Measurements from ENCODE around the gene INTS1.
"Not testable (repeated sequence)": the region's sequence is repeated elsewhere in the genome, so short reads cannot be mapped to it uniquely, and the experiment has no call there.

Gene INTS1

GRCh38 chr7:1445341-1445740, 58.8 kb downstream of the INTS1 start:
- no peak for DNase-seq (ENCODE audit: low spot score)

DNA sequence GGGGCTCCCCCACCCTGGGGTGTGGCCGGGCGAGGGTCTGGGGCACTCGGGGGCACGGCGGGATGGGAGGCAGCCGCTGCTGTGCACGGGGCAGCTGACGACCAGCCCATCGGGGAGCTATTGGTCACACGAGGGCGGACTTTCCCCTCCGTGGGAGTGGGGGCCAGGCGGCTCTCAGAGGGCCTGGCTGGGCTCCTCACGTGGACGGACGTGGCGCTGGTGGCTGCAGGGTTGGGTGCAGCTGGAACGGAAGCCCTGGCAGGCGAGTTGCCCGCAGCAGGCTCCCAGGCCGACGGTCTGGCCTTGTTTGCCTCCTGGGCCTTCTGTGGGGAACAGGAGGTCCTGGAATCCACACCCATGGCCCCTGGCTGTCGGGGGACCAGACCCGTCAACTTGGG, 59.3 kb downstream of the INTS1 start:
- no peak for DNase-seq (ENCODE audit: low spot score)

DNA sequence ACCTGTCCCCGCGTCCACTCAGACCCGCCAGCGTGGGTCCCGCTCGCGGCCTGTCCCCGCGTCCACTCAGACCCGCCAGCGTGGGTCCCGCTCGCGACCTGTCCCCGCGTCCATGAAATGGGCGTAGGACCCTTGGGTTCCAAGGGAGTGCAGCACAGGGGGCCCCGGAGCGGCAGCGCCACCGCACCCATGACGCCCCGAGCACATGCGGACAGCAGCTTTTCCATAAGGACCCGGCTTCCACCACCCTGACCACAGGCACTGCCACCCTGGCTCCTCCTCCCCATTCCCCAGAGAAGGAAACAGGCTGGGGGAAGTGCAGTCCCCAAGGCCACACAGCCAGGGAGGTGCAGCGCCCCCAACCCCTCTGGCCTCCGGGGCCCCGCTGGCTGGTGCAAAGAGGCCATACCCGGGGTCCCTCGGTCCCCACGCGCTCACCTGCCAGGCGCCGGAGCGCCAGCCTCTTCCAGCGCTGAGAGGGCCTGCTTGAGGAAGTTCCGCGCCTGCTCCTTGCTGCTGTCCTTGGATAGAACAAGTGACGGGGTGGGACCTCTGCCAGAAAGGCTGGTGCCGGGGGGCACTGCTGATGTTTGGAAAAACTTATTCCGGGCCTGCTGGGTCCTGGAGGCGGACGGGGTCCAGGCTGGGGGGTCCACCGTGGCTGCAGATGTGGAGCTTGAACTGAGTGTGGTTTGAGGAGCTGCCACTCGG, 59.8 kb downstream of the INTS1 start:
- no peak for DNase-seq (ENCODE audit: low spot score)

- not testable (repeated sequence) for DNase-seq (ENCODE audit: low spot score)
Observed at GRCh38 chr7:1443587-1444200, 60.5 kb downstream of the INTS1 start.

GRCh38 chr7:1442355-1443124, 61.6 kb downstream of the INTS1 start:
- DNase-seq (ENCODE audit: low spot score) = no peak

DNA sequence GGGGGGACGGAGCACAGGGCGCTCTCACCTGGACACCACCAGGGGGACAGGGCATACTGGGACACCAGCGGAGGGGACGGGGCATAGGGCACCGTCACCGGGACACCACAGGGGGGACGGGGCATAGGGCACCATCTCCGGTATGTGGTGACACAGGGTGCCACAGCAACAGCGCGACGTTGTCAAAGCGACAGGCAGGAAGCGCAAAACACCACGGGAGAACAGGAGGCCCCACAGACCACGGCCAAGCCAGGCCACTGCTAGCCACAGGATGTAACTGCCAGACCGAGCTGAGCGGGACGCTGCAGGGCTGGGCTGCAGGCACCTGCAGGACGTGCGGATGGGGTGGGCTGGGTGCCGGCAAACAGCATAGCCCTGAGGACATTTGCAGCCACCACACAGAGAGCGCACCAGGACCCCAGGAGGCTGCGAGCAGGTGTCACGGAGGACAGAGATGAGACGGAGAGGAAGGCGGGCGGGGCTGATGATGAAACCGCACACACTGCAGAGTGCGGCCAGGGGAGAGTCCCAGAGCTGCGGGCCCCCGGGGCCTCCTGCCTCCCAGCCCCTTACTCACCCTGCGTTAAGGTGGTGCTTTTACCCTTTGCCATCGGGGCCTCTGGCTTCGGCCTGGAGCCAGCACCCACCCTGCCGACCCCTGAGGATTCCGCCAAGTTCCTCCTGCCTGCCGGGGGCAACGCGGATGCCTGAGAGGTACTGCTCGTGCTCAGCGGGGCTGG, 62.4 kb downstream of the INTS1 start:
- DNase-seq (ENCODE audit: low spot score) = no peak

GRCh38 chr7:1440620-1441019, 63.6 kb downstream of the INTS1 start:
- no peak for DNase-seq (ENCODE audit: low spot score)

DNA sequence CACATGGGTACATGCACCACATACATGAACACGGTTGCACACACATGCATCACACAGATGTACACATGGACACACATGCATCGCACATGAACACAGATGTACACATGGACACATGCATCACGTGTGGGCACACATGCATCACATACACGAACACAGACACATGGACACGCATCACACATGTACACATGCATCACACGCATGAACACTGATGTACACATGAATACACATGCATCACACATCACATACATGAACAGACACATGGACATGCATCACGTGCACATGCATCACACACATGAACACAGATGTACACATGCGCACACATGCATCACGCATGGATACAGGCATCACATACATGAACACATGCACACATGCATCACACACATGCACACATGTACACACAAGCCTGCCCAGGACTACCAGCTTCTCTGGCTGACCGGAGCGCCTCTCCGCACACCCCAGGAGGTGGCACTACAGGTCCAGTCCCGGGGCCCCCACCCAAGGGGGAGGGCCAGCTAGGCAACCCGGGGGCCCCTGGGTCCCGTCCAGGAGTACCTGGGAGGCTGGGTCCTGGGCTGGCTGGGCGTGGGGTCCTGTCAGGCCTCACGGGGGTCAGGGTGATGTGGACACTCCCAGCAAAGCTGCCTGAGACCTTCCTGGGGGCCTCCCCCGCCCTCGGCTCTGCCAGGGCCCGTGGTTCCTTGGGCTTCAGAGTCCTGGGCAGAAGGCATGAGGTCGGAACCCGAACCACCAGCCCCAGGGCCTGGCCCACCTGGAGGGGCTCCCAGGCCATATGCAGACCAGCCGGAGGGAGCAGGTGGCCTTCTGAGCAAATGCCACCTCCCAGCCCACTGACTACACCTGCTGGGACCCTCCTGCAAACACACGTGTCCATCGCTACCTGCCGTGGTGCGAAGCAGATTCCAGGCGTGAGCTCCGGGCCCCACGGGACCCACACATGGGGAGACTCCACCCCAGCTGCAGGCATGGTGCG, 64.5 kb downstream of the INTS1 start:
- no peak for DNase-seq (ENCODE audit: low spot score)

GRCh38 chr7:1438821-1439220, 65.4 kb downstream of the INTS1 start:
- no peak for DNase-seq (ENCODE audit: low spot score)

- DNase-seq (ENCODE audit: low spot score) = no peak
Observed at GRCh38 chr7:1438208-1438607, 66.0 kb downstream of the INTS1 start.

DNA sequence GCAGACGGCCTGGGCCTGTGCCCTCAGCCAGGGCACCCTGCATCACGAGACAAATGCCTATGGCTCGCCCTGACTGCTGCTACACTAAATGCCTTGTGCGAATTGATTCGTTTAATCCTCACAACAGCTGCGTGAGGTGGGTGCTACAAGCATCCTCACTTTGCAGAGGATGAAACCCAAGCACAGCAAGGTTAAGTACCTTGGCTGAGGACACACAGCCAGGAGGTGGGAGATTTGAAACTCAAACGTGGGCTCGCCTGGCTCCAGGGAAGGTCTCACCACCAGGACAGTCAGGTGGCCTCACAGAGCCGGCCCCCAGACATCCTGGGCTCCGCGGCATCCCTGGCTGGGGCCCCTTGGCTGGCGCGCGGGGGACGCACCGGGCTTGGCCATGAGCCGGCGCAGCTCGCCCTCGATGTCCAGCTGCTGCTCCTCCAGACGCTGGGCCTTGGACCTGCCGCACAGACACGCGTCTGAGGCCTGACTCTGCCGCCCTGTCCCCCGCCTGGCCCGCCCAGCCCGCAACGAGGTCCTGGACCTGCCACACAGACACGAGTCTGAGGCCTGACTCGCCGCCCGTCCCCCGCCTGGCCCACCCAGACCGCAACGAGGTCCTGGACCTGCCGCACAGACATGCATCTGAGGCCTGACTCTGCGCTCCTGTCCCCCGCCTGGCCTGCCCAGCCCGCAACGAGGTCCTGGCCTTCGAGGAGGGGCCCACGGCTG, 66.9 kb downstream of the INTS1 start:
- no peak for DNase-seq (ENCODE audit: low spot score)

GRCh38 chr7:1436608-1437007, 67.6 kb downstream of the INTS1 start:
- no peak for DNase-seq (ENCODE audit: low spot score)

- no peak for DNase-seq (ENCODE audit: low spot score)
Observed at GRCh38 chr7:1434891-1435670, 69.1 kb downstream of the INTS1 start.

DNA sequence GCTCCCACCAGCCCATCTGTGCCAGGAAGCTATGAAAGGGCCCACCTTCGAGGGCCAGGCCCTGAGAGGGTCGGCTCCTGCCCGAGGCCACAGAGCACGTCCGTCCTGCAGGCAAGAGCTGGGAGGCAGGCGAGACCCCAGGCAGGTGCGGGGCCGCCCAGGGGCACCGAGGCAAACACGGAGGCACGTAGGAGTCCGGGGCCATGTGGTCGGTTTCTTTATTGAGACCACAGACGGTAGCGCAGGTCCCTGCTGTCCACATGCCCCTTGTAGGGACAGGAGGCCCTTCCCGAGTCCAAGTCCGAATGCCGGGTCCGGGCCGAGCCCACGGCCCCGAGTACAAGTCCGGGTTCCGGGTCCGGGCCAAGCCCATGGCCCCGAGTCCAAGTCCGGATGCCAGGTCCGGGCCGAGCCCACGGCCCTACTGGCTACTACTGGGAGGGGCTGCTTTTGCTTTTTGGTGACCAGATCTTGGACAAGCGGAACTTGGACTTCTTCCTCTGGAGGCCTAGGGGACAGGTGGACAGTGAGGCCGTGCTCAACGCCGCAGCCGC, 69.9 kb downstream of the INTS1 start:
- no peak for DNase-seq (ENCODE audit: low spot score)

DNA sequence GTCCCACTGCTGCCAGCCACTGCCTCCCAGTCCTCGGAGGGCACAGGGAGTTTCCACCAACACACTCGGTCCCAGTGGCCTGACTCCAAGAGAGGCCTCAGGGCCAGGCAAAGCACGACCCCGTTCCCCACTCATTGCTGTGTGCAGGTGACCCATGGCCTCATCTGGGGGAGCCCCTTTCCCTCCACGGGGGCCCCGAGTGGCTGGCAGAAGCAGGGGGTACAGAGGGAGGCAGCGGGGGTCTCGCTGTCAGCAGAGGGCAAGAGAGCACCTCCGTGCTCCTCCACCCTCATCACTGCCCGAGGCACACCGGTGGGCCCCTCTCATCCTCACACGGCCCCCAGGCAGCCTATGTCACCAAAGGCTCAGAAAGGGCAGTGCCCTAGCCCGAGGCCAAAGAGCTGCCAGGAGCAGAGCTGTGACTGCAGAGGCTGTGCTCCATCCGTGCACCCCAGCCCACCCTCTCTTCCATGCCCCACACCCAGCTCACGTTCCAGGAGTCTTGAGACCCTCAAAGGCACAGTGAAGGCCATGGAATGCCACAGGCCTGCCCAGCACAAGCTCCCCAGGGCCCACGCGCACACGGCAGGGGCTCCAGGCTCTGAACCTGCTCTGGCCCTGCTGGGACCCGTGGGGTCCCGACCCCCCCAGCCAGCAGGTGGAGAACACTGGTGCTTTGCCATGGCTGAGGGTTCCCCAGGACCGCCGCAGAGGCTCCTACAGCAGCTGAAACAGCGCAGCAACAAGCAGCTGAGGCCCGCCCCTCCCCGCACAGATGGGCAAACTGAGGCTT, 70.9 kb downstream of the INTS1 start:
- no peak for DNase-seq (ENCODE audit: low spot score)

DNA sequence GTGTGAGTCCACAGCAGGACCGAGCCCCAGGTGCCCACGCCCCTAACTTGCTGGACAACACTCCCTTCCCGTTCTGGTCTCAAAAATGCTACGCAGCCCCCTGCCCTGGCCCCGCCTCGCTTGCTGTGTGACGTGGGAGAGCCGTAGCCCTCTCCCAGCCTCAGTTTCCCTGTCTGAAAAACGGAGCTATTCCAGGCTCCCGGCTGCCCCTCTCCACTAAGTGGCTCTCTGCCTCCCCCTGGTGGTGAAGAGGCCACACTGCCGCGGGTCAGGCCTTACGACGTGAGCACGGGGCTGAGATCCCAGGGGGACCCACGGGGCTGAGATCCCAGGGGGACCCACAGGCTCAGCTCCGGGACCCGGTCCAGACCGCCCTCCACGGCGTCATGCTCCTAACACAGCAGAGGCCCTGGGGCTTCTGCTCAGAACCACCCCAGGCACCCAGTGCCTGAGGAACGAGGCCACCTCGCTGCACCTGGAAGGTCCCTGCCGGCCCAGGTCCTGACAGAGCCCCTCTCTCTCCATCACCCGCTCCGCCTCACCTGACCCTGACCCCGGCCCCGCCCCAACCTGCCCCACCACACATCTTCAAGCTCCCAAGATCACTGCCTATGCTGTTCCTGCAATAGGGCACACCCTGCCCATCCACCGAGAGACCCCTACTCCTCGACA, 71.6 kb downstream of the INTS1 start:
- DNase-seq (ENCODE audit: low spot score) = peak; percentile 78

DNA sequence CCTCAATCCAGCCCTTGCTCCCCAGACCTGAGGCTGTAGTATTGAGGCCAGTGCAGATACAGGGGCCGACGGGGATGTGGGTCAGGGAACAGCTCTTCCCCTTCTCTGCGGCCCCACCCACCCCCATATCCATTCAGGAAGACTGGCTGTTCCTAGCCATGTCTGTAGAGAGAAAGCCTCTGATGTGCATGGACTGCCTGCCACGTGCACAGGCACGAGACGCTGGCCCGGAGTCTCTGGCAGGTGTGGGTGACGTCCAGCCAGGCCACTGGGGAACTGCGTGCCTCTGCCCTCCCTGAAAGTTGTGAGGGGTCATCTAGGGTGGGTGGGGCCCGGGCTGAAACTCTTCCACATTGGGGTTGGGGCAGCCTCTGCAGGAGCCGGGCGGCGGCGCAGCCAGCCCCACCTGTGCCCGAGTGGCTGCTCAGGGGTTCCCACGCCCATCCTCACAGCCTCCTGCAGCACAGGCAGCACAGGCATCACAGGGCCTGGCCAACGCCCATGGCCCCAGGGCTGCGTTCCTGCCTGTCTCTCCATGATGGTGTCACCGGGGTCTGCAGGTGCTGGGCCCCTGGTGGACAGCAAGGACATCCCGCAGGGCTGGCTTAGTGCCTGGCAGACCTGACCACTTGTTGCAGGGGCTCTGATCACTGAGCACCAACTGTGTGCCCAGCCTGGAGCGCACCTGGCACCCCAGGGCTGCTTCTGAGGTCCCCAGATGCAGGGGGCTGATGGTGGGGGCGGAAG, 72.4 kb downstream of the INTS1 start:
- no peak for DNase-seq (ENCODE audit: low spot score)

Measured in CD4-positive, alpha-beta T cell treated with Interleukin-2 at 100 ng/mL for 4 hours (primary cell).